A549 (cell line): ENCODE data around the gene PCSK6.

Source experiments
- CEBPB ChIP-seq, 2 experiments: fragments of >200 bp in 1 of 2; sonication (Bioruptor Twin) in 1 of 2; formaldehyde crosslinking in 1 of 2; IDR thresholded peaks; 2 replicates each; pipeline ENCODE4 v1.6.1; 2012 to 2016
- CHD2 ChIP-seq: fragments of 150-350 bp; IDR thresholded peaks from 2 replicates; pipeline ENCODE4 v1.6.1; 2014; ENCODE audit warnings: low read length; ENCODE audit not compliant: partially characterized antibody
- CHD4 ChIP-seq: fragments of 200-600 bp; sonication (generic); IDR thresholded peaks from 2 replicates; pipeline ENCODE4 v1.6.1; 2016; ENCODE audit warnings: antibody characterized with exemption, mild to moderate bottlenecking, borderline replicate concordance
- CTCF ChIP-seq: fragments of >200 bp; sonication (Bioruptor Twin); formaldehyde crosslinking; IDR thresholded peaks from 3 replicates; pipeline ENCODE4 v1.5.1; 2016
- EP300 ChIP-seq, 2 experiments: fragments of >200 bp; sonication (Bioruptor Twin); formaldehyde crosslinking; IDR thresholded peaks; 2 replicates in 1 of 2; 3 replicates in 1 of 2; pipeline ENCODE4 v1.6.1; 2016 to 2017
- MAZ ChIP-seq: fragments of 150-350 bp; IDR thresholded peaks from 2 replicates; pipeline ENCODE4 v1.6.1; 2014; ENCODE audit warnings: antibody characterized with exemption, low read depth, low read length, borderline replicate concordance
- POLR2A ChIP-seq: IDR thresholded peaks from 2 replicates; pipeline ENCODE4 v1.6.1; 2012; ENCODE audit warnings: mild to moderate bottlenecking, low read length
- REST ChIP-seq: fragments of 200-600 bp; sonication (generic); IDR thresholded peaks from 2 replicates; pipeline ENCODE4 v1.6.1; 2016; ENCODE audit warnings: antibody characterized with exemption, mild to moderate bottlenecking, moderate library complexity

- TF ChIP-seq CEBPB (IDR thresholded peaks at IDR 0.05) (no peak), CTCF (no peak), POLR2A (no peak), EP300 (IDR thresholded peaks at IDR 0.05) (no peak), REST (no peak), CHD2 (no peak), MAZ (no peak), CHD4 (no peak)
These were observed 159.6 kb downstream of the PCSK6 start for GRCh38 chr15:101329867-101330380.
